Trophoblast cell (in vitro differentiated cells and primary cell): Measurements from ENCODE around the gene THADA.

Experiments
- DNase-seq, 2 donors: peaks; one replicate each; pipeline ENCODE4 v3.0.0-alpha.2; 2016
- H2AFZ ChIP-seq: 2 replicates; pipeline ENCODE4 v1.6.1; 2013; ENCODE audit warnings: low read length, moderate library complexity, mild to moderate bottlenecking; ENCODE audit not compliant: insufficient read depth, poor library complexity
- H2AK5ac ChIP-seq: 2 replicates; pipeline ENCODE4 v1.6.1; 2013; ENCODE audit warnings: mild to moderate bottlenecking, low read length
- H2BK120ac ChIP-seq: 2 replicates; pipeline ENCODE4 v1.6.1; 2013; ENCODE audit warnings: low read length, mild to moderate bottlenecking, moderate library complexity; ENCODE audit not compliant: insufficient read depth, poor library complexity
- H2BK12ac ChIP-seq: 2 replicates; pipeline ENCODE4 v1.6.1; 2013; ENCODE audit warnings: mild to moderate bottlenecking, low read length, moderate library complexity
- H2BK5ac ChIP-seq: 2 replicates; pipeline ENCODE4 v1.6.1; 2013; ENCODE audit warnings: low read length, low read depth, moderate library complexity, mild to moderate bottlenecking; ENCODE audit not compliant: poor library complexity
- H3K14ac ChIP-seq: 2 replicates; pipeline ENCODE4 v1.6.1; 2013; ENCODE audit warnings: mild to moderate bottlenecking, low read length
- H3K18ac ChIP-seq: 2 replicates; pipeline ENCODE4 v1.6.1; 2013; ENCODE audit warnings: mild to moderate bottlenecking, low read length
- H3K23ac ChIP-seq: 2 replicates; pipeline ENCODE4 v1.6.1; 2013; ENCODE audit warnings: low read length
- H3K27ac ChIP-seq: 2 replicates; pipeline ENCODE4 v1.5.1; 2013; ENCODE audit warnings: low read depth, mild to moderate bottlenecking, inconsistent platforms, low read length, moderate library complexity
- H3K27me3 ChIP-seq: 2 replicates; pipeline ENCODE4 v1.6.1; 2013; ENCODE audit warnings: inconsistent platforms, mild to moderate bottlenecking, low read length, moderate library complexity; ENCODE audit not compliant: insufficient read depth
- H3K36me3 ChIP-seq, 2 experiments: 1 replicate in 1 of 2; 2 replicates in 1 of 2; pipeline ENCODE4 v1.6.1; 2013; ENCODE audit warnings: low read length in 2 of 2, mild to moderate bottlenecking in 2 of 2, moderate library complexity in 1 of 2; ENCODE audit not compliant: insufficient read depth in 2 of 2, control insufficient read depth in 1 of 2
- H3K4ac ChIP-seq: 2 replicates; pipeline ENCODE4 v1.6.1; 2013; ENCODE audit warnings: low read depth, mild to moderate bottlenecking, low read length, moderate library complexity
- H3K4me1 ChIP-seq, 2 experiments: 1 replicate in 1 of 2; 2 replicates in 1 of 2; pipeline ENCODE4 v1.6.1; 2013; ENCODE audit warnings: low read length in 2 of 2, mild to moderate bottlenecking in 2 of 2, moderate library complexity in 1 of 2; ENCODE audit not compliant: insufficient read depth in 2 of 2, control insufficient read depth in 1 of 2
- H3K4me2 ChIP-seq: 2 replicates; pipeline ENCODE4 v1.6.1; 2013; ENCODE audit warnings: inconsistent platforms, mild to moderate bottlenecking, low read length, moderate library complexity
- H3K4me3 ChIP-seq: 2 replicates; pipeline ENCODE4 v1.5.1; 2013; ENCODE audit warnings: mild to moderate bottlenecking, low read depth, low read length, inconsistent platforms
- H3K79me1 ChIP-seq: one replicate; pipeline ENCODE4 v1.6.1; 2013; ENCODE audit warnings: low read length
- H3K79me2 ChIP-seq: 2 replicates; pipeline ENCODE4 v1.6.1; 2013; ENCODE audit warnings: low read length, mild to moderate bottlenecking; ENCODE audit not compliant: control insufficient read depth, insufficient read depth, poor library complexity
- H3K9ac ChIP-seq: 2 replicates; pipeline ENCODE4 v1.6.1; 2013; ENCODE audit warnings: mild to moderate bottlenecking, low read length
- H3K9me3 ChIP-seq: 2 replicates; pipeline ENCODE4 v1.6.1; 2013; ENCODE audit warnings: low read depth, mild to moderate bottlenecking, control low read depth, inconsistent platforms, low read length; ENCODE audit not compliant: insufficient read depth
- H4K12ac ChIP-seq: 2 replicates; pipeline ENCODE4 v1.6.1; 2013; ENCODE audit warnings: low read depth, mild to moderate bottlenecking, low read length, moderate library complexity
- H4K8ac ChIP-seq: 2 replicates; pipeline ENCODE4 v1.6.1; 2013; ENCODE audit warnings: low read depth, mild to moderate bottlenecking, low read length, moderate library complexity
- H4K91ac ChIP-seq: one replicate; pipeline ENCODE4 v1.6.1; 2013; ENCODE audit warnings: low read depth, mild to moderate bottlenecking, low read length, moderate library complexity
- WGBS: extraction: QIAGEN DNeasy Blood & Tissue Kit; methylation state at CpG from one replicate; pipeline ENCODE4 v1.1.7; 2013; ENCODE audit warnings: missing lambda C conversion rate; ENCODE audit not compliant: insufficient read length, insufficient coverage; ENCODE audit errors: extremely low coverage; 5-methylcytosine and 5-hydroxymethylcytosine counted together

Gene THADA

GRCh38 chr2:43415592-43415991 is 180.2 kb downstream of the THADA start:
- peak overlapping the region; percentile 96 for H3K14ac ChIP-seq
- H3K79me2 ChIP-seq: peaks cover 2% of the 10 kb centered on the region
- H3K4me1 ChIP-seq: peaks cover 5 to 9% of the 10 kb centered on the region in 2 experiments
- no peak overlapping the region for H3K4me2 ChIP-seq
- H2BK5ac ChIP-seq: peak overlapping the region; percentile 86
- H4K12ac ChIP-seq: no peak overlapping the region
- H3K27me3 ChIP-seq: no peaks in the 10 kb centered on the region
- peak overlapping the region; percentile 86 for H3K18ac ChIP-seq
- H3K36me3 ChIP-seq: no peaks in the 10 kb centered on the region
- H4K91ac ChIP-seq: peak overlapping the region; percentile 92
- peak overlapping the region; percentile 57 for H3K4ac ChIP-seq
- H2BK12ac ChIP-seq: peak overlapping the region; percentile 100
- no peak overlapping the region for H3K27ac ChIP-seq
- no peak overlapping the region for H3K4me3 ChIP-seq
- H2AFZ ChIP-seq: peak overlapping the region; percentile 54
- no peaks in the 10 kb centered on the region for H3K9me3 ChIP-seq
- peak overlapping the region; percentile 91 for H2BK120ac ChIP-seq
- peak overlapping the region; percentile 80 for H4K8ac ChIP-seq
- DNase-seq: no peak
- H3K23ac ChIP-seq: no peak overlapping the region
- peak overlapping the region; percentile 100 for H2AK5ac ChIP-seq
- H3K79me1 ChIP-seq: peaks cover 5% of the 10 kb centered on the region
- no peak overlapping the region for H3K9ac ChIP-seq
- WGBS: no CpG with 5 or more reads among the region's 7 CpGs

- no peak overlapping the region for H2AFZ ChIP-seq
Observed at GRCh38 chr2:43414586-43415135, 181.2 kb downstream of the THADA start.

GRCh38 chr2:43414033-43414432 is 181.8 kb downstream of the THADA start:
- Histone ChIP-seq H2BK120ac (no peak overlapping the region), H2BK12ac (no peak overlapping the region), H3K4me1 (peaks cover 5 to 7% of the 10 kb centered on the region in 2 experiments), H3K9me3 (no peaks in the 10 kb centered on the region), H3K23ac (no peak overlapping the region), H3K79me2 (peaks cover 2% of the 10 kb centered on the region), H3K79me1 (peaks cover 5% of the 10 kb centered on the region), H3K4ac (no peak overlapping the region), H4K12ac (no peak overlapping the region), H4K8ac (no peak overlapping the region), H3K18ac (no peak overlapping the region), H3K27me3 (no peaks in the 10 kb centered on the region), H3K36me3 (no peaks in the 10 kb centered on the region), H3K14ac (no peak overlapping the region), H2AK5ac (no peak overlapping the region), H3K4me2 (no peak overlapping the region), H3K9ac (no peak overlapping the region), H2AFZ (no peak overlapping the region), H3K27ac (peak overlapping the region; percentile 39), H4K91ac (no peak overlapping the region), H3K4me3 (no peak overlapping the region), H2BK5ac (no peak overlapping the region)
- DNase-seq: no peak
- no CpG with 5 or more reads among the region's 2 CpGs for WGBS

More at GRCh38 chr2:43414586-43415135, 181.2 kb downstream of the THADA start:
- no peaks in the 10 kb centered on the region for H3K36me3 ChIP-seq
- H3K18ac ChIP-seq: no peak overlapping the region
- H4K12ac ChIP-seq: no peak overlapping the region
- 100% methylated on average over 1 of the region's 4 CpGs for WGBS
- H3K79me2 ChIP-seq: peaks cover 2% of the 10 kb centered on the region
- no peak overlapping the region for H4K8ac ChIP-seq
- H3K27me3 ChIP-seq: no peaks in the 10 kb centered on the region
- H3K4ac ChIP-seq: no peak overlapping the region
- H3K4me3 ChIP-seq: no peak overlapping the region
- no peak overlapping the region for H2BK12ac ChIP-seq
- H3K14ac ChIP-seq: no peak overlapping the region
- H3K4me1 ChIP-seq: peaks cover 5 to 7% of the 10 kb centered on the region in 2 experiments
- H3K27ac ChIP-seq: no peak overlapping the region
- no peak overlapping the region for H3K4me2 ChIP-seq
- H3K79me1 ChIP-seq: peaks cover 5% of the 10 kb centered on the region
- DNase-seq: no peak
- H3K23ac ChIP-seq: no peak overlapping the region
- H4K91ac ChIP-seq: no peak overlapping the region
- H2AK5ac ChIP-seq: no peak overlapping the region
- no peak overlapping the region for H2BK5ac ChIP-seq
- H2BK120ac ChIP-seq: no peak overlapping the region
- no peaks in the 10 kb centered on the region for H3K9me3 ChIP-seq
- H3K9ac ChIP-seq: no peak overlapping the region

- Histone ChIP-seq H2BK12ac (no peak overlapping the region), H3K27ac (no peak overlapping the region), H3K18ac (no peak overlapping the region), H3K23ac (no peak overlapping the region), H4K12ac (no peak overlapping the region), H4K8ac (no peak overlapping the region), H2AK5ac (no peak overlapping the region), H3K4me1 (peaks cover 5% of the 10 kb centered on the region in 2 experiments), H4K91ac (no peak overlapping the region), H3K4ac (no peak overlapping the region), H3K14ac (no peak overlapping the region), H3K79me2 (peaks cover 2% of the 10 kb centered on the region), H3K4me2 (no peak overlapping the region), H3K9me3 (no peaks in the 10 kb centered on the region), H3K4me3 (no peak overlapping the region), H2BK5ac (no peak overlapping the region), H3K9ac (no peak overlapping the region), H3K27me3 (no peaks in the 10 kb centered on the region), H3K79me1 (peaks cover 3% of the 10 kb centered on the region), H3K36me3 (no peaks in the 10 kb centered on the region), H2BK120ac (no peak overlapping the region), H2AFZ (no peak overlapping the region)
- no CpG with 5 or more reads among the region's 3 CpGs for WGBS
- no peak for DNase-seq
Observed at GRCh38 chr2:43412114-43412753, 183.6 kb downstream of the THADA start.
